Measurements from ENCODE around the gene EXOC4. TPM values are rescaled to one million over a fixed set of nuclear protein-coding genes. Genes with fewer than 3 reads are reported as not detected.

The EXOC4 gene
- total and polyA plus RNA-seq, 2 experiments from 2014 or later = 23.9 to 51.7 TPM

DNA sequence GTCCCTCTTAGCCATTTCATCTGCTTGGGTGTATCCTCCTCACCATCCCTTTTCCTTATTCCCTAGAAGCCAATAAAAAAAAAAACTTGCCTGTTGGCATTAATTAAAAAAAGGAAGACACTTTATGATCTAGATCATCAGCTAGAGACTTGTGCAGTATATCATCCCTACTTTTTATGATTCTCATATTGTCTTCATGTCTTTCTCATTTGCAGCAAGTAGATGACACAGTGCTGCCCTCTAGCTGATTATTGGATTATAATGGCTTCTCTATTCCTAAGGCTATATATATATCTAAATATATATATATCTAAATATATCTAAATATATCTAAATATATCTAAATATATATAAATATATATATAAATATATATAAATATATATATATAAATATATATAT is 601.9 kb downstream of the EXOC4 start:
- H3K27me3 ChIP-seq (replicated peaks; ENCODE audit: insufficient read depth) = no peaks in the 10 kb centered on the region
- in situ Hi-C loops (cut with MboI) = no loop called here
- peak; percentile 68 for DNase-seq
- peaks cover 32% of the 10 kb centered on the region for H3K4me1 ChIP-seq (ENCODE audit: insufficient read depth)
- TF ChIP-seq EZH2phosphoT487 (IDR thresholded peaks at IDR 0.05; ENCODE audit: insufficient read depth, low read depth) (no peak), EZH2 (IDR thresholded peaks at IDR 0.05; ENCODE audit: insufficient read depth, poor library complexity, severe bottlenecking) (no peak)
- H3K4me3 ChIP-seq = no peak overlapping the region
- no peaks in the 10 kb centered on the region for H4K20me1 ChIP-seq (ENCODE audit: insufficient read depth)
- H3F3A ChIP-seq (ENCODE audit: insufficient read depth) = peaks cover 22% of the 10 kb centered on the region
- H2AFZ ChIP-seq = no peak overlapping the region
- no peaks in the 10 kb centered on the region for H3K79me2 ChIP-seq (ENCODE audit: insufficient read depth)
- H3K9me3 ChIP-seq (ENCODE audit: low read depth) = no peaks in the 10 kb centered on the region
- no peaks in the 10 kb centered on the region for H3K9me2 ChIP-seq (ENCODE audit: insufficient read depth)
- H3K9ac ChIP-seq = no peak overlapping the region
- H3K4me2 ChIP-seq (ENCODE audit: unreplicated experiment) = no peak overlapping the region
- H3K36me3 ChIP-seq (ENCODE audit: low read depth) = no peaks in the 10 kb centered on the region
- no peak overlapping the region for H3K27ac ChIP-seq

GRCh38 chr7:133857376-133858119 is 604.7 kb downstream of the EXOC4 start:
- no peaks in the 10 kb centered on the region for H3K36me3 ChIP-seq (ENCODE audit: low read depth)
- H3F3A ChIP-seq (ENCODE audit: insufficient read depth) = peaks cover 20% of the 10 kb centered on the region
- DNase-seq = no peak
- H3K9ac ChIP-seq = no peak overlapping the region
- H3K4me1 ChIP-seq (ENCODE audit: insufficient read depth) = peaks cover 22% of the 10 kb centered on the region
- TF ChIP-seq EZH2phosphoT487 (IDR thresholded peaks at IDR 0.05; ENCODE audit: insufficient read depth, low read depth) (no peak), EZH2 (IDR thresholded peaks at IDR 0.05; ENCODE audit: insufficient read depth, poor library complexity, severe bottlenecking) (no peak)
- H3K79me2 ChIP-seq (ENCODE audit: insufficient read depth) = no peaks in the 10 kb centered on the region
- H3K9me3 ChIP-seq (ENCODE audit: low read depth) = no peaks in the 10 kb centered on the region
- H4K20me1 ChIP-seq (ENCODE audit: insufficient read depth) = no peaks in the 10 kb centered on the region
- H2AFZ ChIP-seq = no peak overlapping the region
- no peak overlapping the region for H3K4me2 ChIP-seq (ENCODE audit: unreplicated experiment)
- no peak overlapping the region for H3K27ac ChIP-seq
- H3K4me3 ChIP-seq = no peak overlapping the region
- WGBS, 2 experiments (ENCODE audit: low coverage in 1 of 2, low lambda C conversion rate in 2 of 2, missing lambda C conversion rate in 2 of 2) = 75 to 77% methylated on average over 19 to 23 of the region's 23 CpGs
- H3K9me2 ChIP-seq (ENCODE audit: insufficient read depth) = no peaks in the 10 kb centered on the region
- no peaks in the 10 kb centered on the region for H3K27me3 ChIP-seq (replicated peaks; ENCODE audit: insufficient read depth)
- in situ Hi-C loops (cut with MboI) = no loop called here

- Histone ChIP-seq H3F3A (ENCODE audit: insufficient read depth) (peaks cover 13% of the 10 kb centered on the region), H2AFZ (no peak overlapping the region), H3K4me2 (ENCODE audit: unreplicated experiment) (no peak overlapping the region), H3K27me3 (replicated peaks; ENCODE audit: insufficient read depth) (no peaks in the 10 kb centered on the region), H4K20me1 (ENCODE audit: insufficient read depth) (no peaks in the 10 kb centered on the region), H3K9me3 (ENCODE audit: low read depth) (no peaks in the 10 kb centered on the region), H3K9ac (no peak overlapping the region), H3K4me3 (no peak overlapping the region), H3K4me1 (ENCODE audit: insufficient read depth) (peaks cover 14% of the 10 kb centered on the region), H3K9me2 (ENCODE audit: insufficient read depth) (no peaks in the 10 kb centered on the region), H3K79me2 (ENCODE audit: insufficient read depth) (no peaks in the 10 kb centered on the region), H3K36me3 (ENCODE audit: low read depth) (no peaks in the 10 kb centered on the region), H3K27ac (no peak overlapping the region)
- TF ChIP-seq EZH2 (IDR thresholded peaks at IDR 0.05; ENCODE audit: insufficient read depth, poor library complexity, severe bottlenecking) = no peak
- in situ Hi-C loops (cut with MboI) = no loop called here
- WGBS, 2 experiments (ENCODE audit: low coverage in 1 of 2, low lambda C conversion rate in 2 of 2, missing lambda C conversion rate in 2 of 2) = 97 to 99% methylated on average over 6 of the region's 6 CpGs
- no peak for DNase-seq
Observed at GRCh38 chr7:133858311-133858710, 605.4 kb downstream of the EXOC4 start.

DNA sequence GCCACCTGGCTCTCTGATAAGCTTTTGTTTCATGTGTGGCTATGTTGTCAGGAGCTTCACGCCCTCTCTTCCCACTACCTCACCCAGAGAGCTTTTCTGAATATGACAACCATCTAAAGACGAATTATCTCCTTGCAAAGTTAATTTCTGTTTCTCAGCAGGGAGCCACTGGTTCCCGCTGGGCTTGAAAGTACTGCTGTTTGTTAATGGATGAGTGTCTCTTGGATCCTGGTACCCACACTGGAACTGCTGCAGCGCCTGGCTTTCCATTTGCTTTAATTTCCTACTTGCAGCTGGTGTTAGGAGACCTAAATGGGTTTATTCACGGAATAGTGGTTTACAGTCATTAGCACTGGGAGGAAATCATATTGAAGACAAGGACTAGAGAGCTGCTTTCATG is 606.4 kb downstream of the EXOC4 start:
- 95 to 100% methylated on average over 5 of the region's 5 CpGs for WGBS, 2 experiments (ENCODE audit: low coverage in 1 of 2, low lambda C conversion rate in 2 of 2, missing lambda C conversion rate in 2 of 2)
- no peak overlapping the region for H2AFZ ChIP-seq
- peaks cover 5% of the 10 kb centered on the region; the same call in 1 of the 2 replicates for H3F3A ChIP-seq (ENCODE audit: insufficient read depth)
- no peak for TF ChIP-seq EZH2phosphoT487 (IDR thresholded peaks at IDR 0.05; ENCODE audit: insufficient read depth, low read depth)
- no peak for TF ChIP-seq EZH2 (IDR thresholded peaks at IDR 0.05; ENCODE audit: insufficient read depth, poor library complexity, severe bottlenecking)
- H3K9me2 ChIP-seq (ENCODE audit: insufficient read depth) = no peaks in the 10 kb centered on the region
- DNase-seq = no peak
- H3K27ac ChIP-seq = no peak overlapping the region
- H3K4me2 ChIP-seq (ENCODE audit: unreplicated experiment) = no peak overlapping the region
- H3K4me3 ChIP-seq = no peak overlapping the region
- no peaks in the 10 kb centered on the region for H3K27me3 ChIP-seq (replicated peaks; ENCODE audit: insufficient read depth)
- in situ Hi-C loops (cut with MboI) = no loop called here
- H3K9ac ChIP-seq = no peak overlapping the region
- no peaks in the 10 kb centered on the region for H4K20me1 ChIP-seq (ENCODE audit: insufficient read depth)
- H3K36me3 ChIP-seq (ENCODE audit: low read depth) = no peaks in the 10 kb centered on the region
- no peaks in the 10 kb centered on the region for H3K79me2 ChIP-seq (ENCODE audit: insufficient read depth)
- H3K9me3 ChIP-seq (ENCODE audit: low read depth) = no peaks in the 10 kb centered on the region
- peaks cover 5% of the 10 kb centered on the region; the same call in 1 of the 2 replicates for H3K4me1 ChIP-seq (ENCODE audit: insufficient read depth)
